ENCODE measurements around the gene IZUMO2.
"Not testable (repeated sequence)": the region's sequence is repeated elsewhere in the genome, so short reads cannot be mapped to it uniquely, and the experiment has no call there.

Gene IZUMO2

DNA sequence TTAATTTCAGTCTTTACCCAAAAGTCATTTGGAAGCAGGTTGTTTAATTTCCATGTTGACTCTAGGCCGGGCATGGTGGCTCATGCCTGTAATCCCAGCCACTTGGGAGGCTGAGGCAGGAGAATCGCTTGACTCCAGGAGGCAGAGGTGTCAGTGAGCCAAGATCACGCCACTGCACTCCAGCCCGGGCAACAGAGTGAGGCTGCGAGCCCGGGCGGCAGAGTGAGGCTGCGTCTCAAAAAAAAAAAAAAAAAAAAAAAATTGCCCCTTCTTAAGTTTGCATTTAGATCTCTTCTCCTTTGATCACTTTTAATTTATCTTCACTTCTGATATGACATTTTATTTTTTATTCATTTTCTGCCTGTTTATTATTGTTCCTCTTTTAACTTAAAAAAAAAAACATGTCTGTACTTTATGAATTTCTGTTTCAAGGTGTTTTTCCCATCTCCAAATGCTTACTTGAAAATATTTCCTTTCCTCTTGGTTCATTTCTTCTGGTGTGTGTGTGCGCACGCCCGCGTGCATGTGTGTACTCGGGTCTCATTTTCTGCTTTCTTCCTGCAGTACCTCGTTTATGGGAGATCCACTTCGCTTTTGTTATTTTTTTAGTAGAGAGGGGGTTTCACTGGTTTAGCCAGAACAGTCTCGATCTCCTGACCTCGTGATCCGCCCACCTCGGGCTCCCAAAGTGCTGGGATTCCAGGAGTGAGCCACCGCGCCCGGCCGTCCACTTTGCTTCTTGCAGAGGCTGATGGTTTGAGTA, 26.3 kb downstream of the IZUMO2 start:
- DNase-seq (ENCODE audit: low read depth in 2 of 2, low spot score in 1 of 2): not testable (repeated sequence)

DNA sequence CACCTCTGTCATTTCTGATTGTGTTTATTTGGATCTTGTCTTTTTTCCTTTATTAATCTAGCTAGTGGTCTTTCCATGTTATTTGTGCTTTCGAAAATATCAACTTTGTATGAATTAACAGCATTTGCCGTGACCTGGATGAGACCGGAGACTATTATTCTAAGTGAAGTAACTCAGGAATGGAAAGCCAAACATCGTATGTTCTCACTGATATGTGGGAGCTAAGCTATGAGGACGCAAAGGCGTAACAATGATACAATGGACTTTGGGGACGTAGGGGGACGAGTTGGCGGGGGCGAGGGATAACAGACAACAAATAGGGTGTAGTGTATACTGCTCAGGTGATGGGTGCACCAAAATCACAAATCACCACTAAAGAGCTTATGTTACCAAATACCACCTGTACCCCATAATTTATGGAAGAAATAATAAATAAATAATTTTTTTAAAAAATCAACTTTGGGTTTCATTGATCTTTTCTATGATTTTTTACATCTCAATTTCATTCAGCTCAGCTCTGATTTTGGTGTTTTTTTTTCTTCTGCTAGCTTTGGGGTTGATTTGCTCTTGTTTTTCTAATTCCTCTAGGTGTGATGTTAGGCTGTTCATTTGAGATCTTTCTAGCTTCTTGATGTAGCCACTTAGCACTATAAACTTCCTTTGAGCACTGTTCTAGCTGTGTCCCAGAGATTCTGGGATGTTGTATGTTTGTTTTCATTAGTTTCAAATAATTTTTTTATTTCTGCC, 27.1 kb downstream of the IZUMO2 start:
- not testable (repeated sequence) for DNase-seq (ENCODE audit: low read depth in 2 of 2, low spot score in 1 of 2)

DNA sequence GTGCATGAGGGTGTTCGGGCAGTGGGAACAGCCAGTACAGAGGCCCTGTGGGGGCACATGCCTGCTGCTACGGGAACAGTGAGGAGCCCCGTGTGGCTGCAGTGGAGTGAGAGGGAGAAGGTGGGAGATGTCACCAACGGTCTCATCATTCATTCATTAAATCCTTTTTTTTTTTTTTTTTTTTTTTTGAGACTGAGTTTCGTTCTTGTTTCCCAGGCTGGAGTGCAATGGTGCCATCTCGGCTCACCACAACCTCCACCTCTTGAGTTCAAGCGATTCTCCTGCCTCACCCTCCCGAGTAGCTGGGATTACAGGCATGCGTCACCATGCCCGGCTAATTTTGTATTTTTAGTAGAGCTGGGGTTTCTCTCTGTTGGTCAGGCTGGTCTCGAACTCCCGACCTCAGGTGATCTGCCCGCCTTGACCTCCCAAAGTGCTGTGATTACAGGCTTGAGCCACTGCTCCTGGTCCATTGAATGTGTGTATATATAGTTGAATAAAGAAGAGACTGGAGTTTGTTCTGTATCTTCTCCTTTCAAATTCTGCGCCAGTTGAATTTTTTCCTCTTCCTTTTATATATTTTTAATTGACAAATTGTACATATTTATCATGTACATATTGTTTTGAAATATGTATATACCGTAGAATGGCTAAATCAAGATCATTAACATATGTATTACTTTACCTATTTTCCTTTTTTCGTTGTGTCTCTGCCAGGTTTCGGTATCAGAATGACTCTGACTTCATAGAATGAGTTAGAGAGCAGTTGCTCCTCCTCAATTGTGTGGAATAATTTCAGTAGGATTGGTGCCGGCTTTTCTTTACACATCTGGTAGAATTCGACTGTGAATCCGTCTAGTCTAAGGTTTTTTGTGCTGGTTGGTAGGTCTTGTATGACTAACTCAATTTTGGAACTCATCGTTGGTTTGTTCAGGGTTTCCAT, 28.0 kb downstream of the IZUMO2 start:
- not testable (repeated sequence) for DNase-seq (ENCODE audit: low read depth in 2 of 2, low spot score in 1 of 2)

DNA sequence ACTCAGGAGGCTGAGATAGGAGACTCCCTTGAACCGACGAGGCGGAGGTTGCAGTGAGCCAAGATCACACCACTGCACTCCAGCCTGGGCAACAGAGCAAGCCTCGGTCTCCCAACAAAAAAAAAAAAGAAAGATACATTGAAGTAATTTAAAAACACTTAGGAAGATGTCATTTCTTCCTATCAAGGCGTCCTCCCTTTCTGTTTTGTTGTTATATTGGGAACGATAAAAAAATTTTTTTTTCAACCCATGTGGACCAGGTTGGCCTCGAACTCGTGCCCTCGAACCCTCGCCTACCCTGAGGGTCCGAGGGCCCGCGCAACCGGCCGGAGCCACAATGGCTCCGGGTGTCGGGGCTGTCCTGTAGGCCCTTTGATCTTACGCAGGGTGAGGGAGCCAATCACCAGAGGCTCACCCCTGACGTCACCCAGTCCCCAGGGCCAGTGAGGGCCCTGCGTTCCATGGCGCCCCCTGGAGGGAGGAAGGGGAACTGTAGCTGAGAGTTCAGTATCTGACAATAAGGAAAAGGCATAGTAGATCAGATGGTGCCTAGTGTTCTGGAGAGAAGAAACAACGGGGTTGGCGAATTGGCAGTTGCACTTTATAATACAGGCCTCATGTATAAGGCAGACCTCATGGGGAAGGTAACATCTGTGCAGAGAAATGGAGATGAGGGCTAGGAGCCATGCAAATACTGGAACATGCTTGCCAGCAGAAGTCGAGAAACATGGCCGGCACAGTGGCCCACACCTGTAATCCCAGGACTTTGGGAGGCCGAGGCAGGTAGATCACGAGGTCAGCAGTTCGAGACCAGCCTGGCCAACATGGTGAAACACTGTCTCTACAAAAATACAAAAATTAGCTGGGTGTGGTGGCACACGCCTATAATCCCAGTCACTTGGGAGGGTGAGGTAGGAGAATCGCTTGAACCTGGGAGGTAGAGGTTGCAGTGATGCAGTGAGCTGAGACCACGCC, 29.3 kb downstream of the IZUMO2 start:
- not testable (repeated sequence) for DNase-seq (ENCODE audit: low read depth in 2 of 2, low spot score in 1 of 2)

DNA sequence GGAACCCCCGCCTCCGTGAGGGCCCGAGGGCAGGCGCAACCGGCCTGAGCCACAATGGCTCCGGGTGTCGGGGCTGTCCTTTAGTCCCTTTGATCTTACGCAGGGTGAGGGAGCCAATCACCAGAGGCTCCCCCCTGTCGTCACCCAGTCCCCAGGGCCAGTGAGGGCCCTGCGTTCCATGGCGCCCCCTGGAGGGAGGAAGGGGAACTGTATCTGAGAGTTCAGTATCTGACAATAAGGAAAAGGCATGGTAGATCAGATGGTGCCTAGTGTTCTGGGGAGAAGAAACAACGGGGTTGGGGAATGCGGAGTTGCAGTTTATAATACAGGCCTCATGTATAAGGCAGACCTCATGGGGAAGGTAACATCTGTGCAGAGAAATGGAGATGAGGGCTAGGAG, 59.1 kb downstream of the IZUMO2 start:
- not testable (repeated sequence) for DNase-seq (ENCODE audit: low read depth in 2 of 2, low spot score in 1 of 2)

DNA sequence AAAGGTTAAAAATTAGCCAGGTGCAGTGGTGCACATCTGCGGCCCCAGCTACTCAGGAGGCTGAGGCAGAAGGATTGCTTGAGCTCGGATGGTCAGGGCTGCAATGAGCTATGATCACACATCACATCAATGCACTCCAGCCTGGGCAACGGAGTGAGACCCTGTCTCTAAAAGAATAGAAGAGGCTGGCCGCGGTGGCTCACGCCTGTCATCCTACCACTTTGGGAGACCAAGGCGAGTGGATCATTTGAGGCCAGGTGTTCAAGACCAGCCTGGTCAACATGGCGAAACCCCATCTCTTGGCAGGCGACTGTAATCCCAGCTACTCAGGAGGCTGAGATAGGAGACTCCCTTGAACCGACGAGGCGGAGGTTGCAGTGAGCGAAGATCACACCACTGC, 59.7 kb downstream of the IZUMO2 start:
- DNase-seq (ENCODE audit: low read depth in 2 of 2, low spot score in 1 of 2): not testable (repeated sequence)
